GM10266 (cell line): ENCODE data around the gene TMEM92.
"Not testable (repeated sequence)": the region's sequence is repeated elsewhere in the genome, so short reads cannot be mapped to it uniquely, and the experiment has no call there.

Experiments
- DNase-seq: peaks from one replicate; pipeline ENCODE4 v3.0.0; 2012; ENCODE audit errors: extremely low spot score
- CTCF ChIP-seq: IDR thresholded peaks from 2 replicates; pipeline ENCODE4 v1.5.1; 2012; ENCODE audit warnings: mild to moderate bottlenecking, low read depth; ENCODE audit not compliant: control insufficient read depth, insufficient read depth; ENCODE audit errors: missing control alignments

The TMEM92 gene

GRCh38 chr17:50316016-50316587 lies 41.8 kb downstream of the TMEM92 start:
- TF ChIP-seq CTCF, result no peak
- no peak for DNase-seq

- DNase-seq, result not testable (repeated sequence)
These were observed 42.4 kb downstream of the TMEM92 start for GRCh38 chr17:50316660-50317059.

GRCh38 chr17:50317121-50317520 lies 42.9 kb downstream of the TMEM92 start:
- no peak for DNase-seq
- no peak for TF ChIP-seq CTCF

- no peak for DNase-seq
- TF ChIP-seq CTCF, result no peak
These were observed 44.4 kb downstream of the TMEM92 start for GRCh38 chr17:50318501-50319285.

- no peak for TF ChIP-seq CTCF
- DNase-seq, result no peak
These were observed 45.2 kb downstream of the TMEM92 start for GRCh38 chr17:50319306-50320004.

GRCh38 chr17:50322271-50322670 lies 48.0 kb downstream of the TMEM92 start:
- no peak for TF ChIP-seq CTCF
- DNase-seq, result no peak

GRCh38 chr17:50323060-50323459 lies 48.8 kb downstream of the TMEM92 start:
- TF ChIP-seq CTCF, result no peak
- DNase-seq, result no peak
